ENCODE data around the gene SENP5. TPM values are rescaled to one million over a fixed set of nuclear protein-coding genes. Genes with fewer than 3 reads are reported as not detected.

Gene SENP5
- total RNA-seq, 1 experiment from 2014 or later: 18.8 TPM

DNA sequence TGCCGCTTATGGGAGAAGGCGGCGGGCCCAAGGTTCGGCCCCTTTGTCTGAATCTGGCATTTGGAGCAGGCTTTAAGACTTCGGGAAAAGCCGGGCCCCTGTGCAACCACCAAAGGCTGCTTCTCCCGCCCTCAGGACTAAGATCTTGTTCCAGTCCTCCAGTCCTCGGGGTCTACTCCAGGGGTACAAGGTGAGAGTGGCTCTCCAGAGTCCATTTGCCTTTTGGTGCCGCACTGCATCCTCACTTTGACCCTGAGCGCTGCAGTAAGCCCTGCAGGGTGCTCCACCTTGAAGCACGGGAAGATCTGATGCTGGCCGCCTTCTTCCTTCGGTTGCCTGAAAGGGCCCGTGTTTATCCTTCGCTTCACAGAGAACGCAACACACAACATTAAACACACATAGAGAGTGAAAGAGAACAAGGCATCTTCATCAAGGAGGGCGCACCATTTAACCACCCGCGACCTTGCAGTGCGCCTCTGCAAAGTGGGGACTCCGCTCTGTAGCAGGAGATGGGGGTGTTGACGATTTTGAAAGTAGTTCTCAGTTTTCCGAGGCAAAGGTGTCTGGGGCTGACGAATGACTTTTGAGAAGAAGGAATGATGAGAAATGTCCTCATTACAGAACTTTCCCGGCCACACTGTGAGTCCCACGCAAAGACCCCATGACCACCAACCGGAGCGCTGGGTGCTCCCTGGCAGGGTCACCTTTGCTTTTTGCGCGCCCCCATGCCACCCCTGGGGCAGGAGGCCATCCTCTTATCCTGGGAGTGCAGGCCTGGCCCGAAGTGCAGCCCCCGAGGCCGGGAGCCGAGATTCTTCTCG lies 99.9 kb downstream of the SENP5 start:
- DNase-seq (ENCODE audit: low spot score): no peak

DNA sequence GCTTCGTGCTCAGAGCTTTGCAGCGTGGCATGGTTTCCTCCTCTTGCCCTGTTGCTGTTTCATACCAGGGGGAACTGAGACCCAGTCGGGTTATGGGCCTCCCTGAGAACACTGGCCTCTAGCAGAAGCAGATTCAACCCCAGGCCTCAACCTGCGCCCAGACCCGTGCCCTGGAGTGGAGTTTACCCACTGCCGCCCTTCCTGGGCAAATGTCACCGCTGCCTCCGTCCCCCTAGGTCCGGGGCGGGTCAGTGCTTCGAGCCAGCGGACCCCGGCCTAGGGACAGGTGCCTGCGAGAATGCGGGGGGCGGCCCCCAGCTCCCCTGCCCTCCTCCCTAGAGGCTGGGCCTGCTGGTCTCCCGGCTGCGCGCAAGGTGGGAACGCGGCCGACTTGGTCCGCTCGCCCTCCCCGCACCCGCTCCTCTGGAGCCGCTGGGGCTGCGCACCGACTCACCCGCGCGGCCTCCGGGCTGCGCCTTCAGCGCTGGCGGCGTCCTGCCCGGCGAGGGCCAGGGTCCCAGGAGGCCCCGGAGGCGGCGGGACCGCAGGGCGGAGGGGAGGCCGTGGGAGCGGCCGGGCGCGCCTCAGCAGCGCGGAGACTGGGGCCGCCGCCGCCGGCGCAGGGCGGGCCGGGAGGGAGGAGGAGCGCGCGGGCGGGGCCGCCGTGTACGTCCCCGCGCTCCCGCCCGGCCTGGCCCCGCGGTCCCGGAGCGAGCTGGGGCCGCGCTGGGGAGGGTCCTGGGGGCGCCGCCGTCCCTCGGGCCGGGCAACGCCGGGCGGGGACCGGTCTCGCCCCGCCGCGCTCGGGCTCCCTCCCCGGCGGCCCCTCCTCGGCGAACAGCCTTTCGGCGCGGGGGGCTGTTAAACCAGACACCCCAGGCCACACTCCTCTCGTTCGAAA lies 100.8 kb downstream of the SENP5 start, which contains the start of gene PIGZ:
PIGZ (minus strand) TSS at position 601 of the 901 bp plus-strand sequence. CDS start 16,802 bp downstream, outside the sequence.
- DNase-seq (ENCODE audit: low spot score): peak; percentile 45

DNA sequence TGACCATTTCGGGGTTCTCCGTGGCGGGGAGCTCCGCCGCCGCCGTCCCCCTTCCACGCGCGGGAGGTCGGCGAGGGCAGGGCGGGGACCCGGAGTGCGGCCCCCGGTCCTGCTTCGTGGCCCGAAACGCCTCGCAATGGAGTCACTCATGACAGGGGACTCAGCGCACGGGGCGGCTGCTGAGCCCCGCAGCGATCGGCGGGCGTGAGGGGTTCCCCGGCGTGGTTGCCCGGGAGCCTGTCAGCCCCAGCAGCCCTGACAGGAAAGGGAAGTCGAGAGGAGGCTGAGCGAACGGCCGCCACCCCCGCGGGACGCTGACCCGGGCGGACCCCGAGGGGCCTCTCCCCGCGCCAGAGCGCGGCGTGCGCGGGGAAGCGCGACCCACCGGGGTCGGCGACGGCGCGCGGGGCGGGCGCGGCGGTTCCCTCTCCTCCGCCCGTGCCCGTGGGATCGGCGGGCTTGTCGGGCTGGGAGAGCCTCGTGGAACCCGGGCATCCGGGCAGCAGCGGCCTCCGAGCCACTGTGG lies 101.5 kb downstream of the SENP5 start:
- peak; percentile 42 for DNase-seq (ENCODE audit: low spot score)

DNA sequence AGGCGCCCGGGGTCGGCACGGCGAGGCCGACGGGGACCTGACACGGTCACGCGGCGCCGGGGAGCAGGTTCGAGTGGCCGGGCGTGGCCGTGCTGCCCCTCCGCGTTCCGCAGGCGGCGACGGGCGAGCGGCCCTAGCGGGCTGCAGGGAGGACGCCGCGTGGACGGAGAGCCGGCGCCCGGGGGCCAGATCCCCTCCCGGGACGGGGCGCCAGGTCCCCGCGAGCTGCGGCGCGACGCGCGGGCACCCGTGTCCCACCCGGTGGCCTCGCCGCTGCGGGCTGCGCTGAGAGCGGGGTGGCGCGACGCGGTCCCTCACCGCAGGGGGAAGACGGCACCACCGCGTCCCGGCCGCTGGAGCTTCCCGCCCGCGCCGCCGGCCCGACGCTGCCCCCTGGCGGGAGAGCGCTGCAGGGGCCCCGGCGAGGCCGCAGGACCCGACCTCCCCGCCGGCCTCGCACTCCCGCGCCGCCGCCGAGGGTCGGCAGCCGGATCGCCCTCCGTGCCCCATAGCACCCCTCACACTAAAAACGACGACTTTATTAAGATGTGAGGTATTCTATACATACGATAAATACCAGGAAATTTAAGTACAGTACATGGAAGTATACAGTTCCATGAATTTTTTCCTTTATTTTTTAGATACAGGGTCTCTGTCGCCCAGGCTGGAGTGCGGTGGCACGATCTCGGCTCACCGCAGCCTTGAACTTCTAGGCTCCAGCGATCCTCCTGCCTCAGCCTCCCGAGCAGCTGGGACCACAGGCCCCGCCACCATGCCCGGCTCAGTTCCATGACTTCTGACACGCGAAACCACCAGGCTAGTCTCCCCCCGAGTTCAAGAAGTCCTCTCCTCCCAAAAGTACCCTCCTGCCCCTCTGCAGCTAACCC lies 102.2 kb downstream of the SENP5 start:
- peak; percentile 64 for DNase-seq (ENCODE audit: low spot score)

DNA sequence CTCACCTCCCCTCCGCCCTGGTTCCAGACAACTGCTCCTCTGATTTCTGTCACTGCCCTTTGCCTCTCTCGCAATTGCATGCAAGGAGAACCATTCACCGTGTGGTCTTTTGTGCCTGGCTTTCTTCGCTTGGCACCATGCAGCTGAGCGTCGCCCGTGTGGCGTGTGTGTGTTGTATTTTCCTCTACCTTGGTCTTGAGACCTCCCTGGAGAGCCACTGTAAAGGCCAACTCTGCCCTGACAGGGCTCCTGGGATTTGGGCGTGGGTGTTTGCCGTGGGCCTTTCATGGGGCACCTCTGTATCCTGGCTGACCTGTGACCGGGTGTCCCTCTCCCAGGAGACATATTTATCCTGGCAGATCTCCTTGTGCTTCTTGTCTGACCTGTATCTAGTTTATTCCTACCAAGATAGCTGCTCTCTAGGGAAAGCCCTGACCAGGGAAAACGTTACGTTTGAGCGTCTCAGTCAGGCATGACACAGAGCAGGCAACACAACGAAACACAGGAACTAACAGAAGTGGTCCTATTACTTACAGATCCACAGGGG lies 102.9 kb downstream of the SENP5 start:
- no peak for DNase-seq (ENCODE audit: low spot score)

DNA sequence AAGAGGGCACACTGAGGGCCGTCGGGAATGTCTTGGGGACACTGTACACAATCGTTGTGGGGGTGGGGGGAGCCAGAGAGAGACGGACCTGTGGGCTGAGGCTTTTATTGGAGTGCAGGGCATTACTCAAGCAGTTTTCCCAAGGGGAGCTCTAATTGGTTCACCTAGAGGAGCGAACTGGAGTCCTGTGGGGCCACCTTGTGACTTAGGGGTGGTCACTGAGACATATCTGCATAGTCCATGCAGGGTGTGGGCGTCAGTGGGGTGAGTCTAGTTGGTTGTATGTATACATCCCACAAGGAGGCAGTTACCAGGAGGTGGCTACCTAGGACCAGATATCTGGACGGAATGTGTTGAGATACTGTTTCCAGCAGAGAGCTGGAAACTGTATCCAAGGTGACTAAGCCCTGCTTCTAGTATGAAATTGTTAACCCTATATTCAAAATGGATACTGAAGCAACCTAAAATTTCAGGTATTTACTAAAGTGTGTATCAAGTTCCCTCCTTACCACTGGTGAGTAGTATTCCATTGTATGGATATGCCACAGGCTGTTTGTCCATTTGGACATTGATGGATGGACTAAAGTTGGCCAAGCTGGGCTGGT lies 103.5 kb downstream of the SENP5 start:
- DNase-seq (ENCODE audit: low spot score): no peak

DNA sequence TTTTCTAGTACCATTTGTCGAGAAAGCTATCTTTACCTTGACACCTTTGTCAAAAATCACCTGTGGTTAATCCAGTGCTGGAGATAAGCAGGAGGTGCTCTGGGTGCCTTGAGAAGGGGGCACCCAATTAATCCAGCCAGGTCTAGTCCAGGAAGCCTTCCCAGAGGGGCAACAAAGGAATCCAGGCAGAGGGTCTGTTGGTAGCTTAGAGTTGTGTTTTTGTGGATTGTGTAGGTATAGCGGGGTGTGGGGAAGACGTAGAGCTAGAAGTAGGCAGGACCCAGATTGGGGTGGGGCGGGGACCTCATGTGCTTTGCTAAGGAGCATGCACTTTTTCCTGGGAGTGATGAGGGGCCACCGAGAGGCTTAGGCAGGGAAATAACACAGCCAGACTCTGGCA lies 106.9 kb downstream of the SENP5 start:
- DNase-seq (ENCODE audit: low spot score): no peak

DNA sequence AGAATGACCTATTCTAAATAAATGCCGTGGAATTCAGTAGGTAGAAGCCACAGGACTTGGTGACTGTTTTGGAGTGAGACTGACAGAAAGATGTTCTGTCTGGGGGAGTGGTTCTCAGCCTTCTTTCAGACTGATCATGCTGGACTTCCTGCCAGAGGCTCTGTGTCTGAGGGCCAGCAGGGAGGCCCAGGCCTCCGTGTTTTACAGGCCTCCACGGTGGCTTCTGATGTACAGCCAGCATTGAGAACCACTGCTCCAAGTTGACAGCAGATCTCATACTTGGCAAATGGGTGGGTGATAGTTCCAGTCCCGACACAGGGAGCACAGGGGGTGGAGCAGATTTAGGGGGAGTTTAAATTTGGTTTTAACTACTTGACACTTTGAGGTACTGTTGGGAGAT lies 107.6 kb downstream of the SENP5 start:
- DNase-seq (ENCODE audit: low spot score): no peak

DNA sequence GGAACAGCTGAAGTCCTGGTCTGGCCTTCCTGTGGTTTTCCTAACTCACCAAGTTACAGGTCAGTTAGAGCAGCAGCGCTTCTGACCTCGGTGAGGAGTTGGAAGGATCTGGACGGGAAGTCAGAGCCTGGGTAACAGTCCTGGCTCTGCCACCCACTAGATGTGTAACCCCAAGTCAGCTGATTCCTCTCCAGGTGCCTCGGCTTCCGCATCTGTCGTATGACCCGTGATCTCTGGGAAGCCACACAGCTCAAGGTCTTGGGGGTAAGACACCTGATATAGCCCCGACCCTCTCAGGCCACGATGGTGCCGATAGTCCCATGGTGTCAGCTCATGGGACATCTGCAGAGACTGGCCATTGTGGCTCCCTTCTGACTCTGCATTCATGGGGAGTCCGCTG lies 109.2 kb downstream of the SENP5 start:
- no peak for DNase-seq (ENCODE audit: low spot score)

DNA sequence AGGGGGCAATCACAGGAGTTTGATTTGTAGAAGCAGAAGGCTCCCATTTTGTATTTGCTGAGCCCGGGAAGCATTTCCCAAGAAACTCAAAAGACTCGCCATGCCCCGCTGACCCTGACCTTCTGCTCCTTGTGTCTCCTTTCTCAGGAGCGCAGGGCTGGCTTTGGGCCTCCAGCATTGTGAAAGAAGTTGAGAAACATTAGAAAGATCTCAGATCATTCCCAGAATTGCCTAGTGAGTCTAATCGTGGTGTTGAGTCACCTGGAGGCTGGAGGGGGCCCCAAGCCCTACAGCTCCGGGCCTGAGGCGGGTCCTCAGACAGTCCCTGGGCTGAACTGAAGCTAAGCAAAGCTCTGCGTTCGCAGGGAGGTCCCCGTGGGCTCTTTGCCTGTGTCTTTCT lies 111.8 kb downstream of the SENP5 start:
- no peak for DNase-seq (ENCODE audit: low spot score)

DNA sequence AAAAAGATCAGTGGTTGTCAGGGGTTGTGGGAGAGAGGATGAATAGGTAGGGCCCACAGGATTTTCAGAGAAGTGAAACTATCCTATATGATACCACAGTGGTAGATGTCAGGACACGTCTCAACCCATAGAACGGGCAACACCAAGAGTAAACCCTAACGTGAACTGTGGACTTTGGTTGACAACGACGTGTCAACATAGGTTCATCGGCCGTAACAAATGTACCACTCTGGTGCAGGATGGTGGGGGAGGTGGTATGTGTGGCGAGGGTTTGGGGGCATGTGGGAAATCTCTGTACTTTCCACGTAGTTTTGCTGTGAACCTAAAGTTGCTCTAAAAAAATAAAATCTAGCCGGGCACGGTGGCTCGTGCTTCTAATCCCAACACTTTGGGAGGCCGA lies 113.9 kb downstream of the SENP5 start:
- DNase-seq (ENCODE audit: low spot score): no peak

DNA sequence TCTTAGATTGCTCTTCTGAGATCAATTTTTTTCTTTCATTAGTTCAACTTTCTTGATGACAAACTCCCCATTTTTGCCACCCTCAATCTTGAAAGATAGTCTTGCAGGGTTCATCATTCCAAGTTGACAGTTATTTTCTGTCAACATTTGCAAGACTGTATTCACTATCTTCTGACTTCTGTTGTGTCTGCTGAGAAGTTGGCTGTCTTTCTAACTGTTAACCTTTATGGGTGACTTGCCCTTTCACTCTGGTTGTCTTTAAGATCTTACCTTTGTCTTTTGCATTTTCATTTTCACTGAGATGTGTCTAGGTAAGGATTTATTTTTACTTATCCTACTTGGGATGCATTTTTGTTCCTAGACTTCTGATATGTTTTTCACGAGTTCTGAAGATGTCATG lies 115.5 kb downstream of the SENP5 start:
- DNase-seq (ENCODE audit: low spot score): no peak

Other genes with a start within 250 kb of the SENP5 start
- not detected in 2 replicates for gene NRROS, start 228.2 kb upstream of the SENP5 start, total RNA-seq (2014; rRNA removed; shearing (Covaris generic))
- gene CEP19, start 155.7 kb upstream of the SENP5 start, total RNA-seq (2014; rRNA removed; shearing (Covaris generic)): 0.15 and 0.52 TPM in 2 replicates
- gene PIGX, start 155.5 kb upstream of the SENP5 start, total RNA-seq (2014; rRNA removed; shearing (Covaris generic)): 16.7 and 19.7 TPM in 2 replicates
- 26.8 and 29.5 TPM in 2 replicates for gene PAK2, start 128.1 kb upstream of the SENP5 start, total RNA-seq (2014; rRNA removed; shearing (Covaris generic))
- gene NCBP2, start 74.6 kb downstream of the SENP5 start, total RNA-seq (2014; rRNA removed; shearing (Covaris generic)): 46.7 and 67.1 TPM in 2 replicates
- gene PIGZ, start 100.9 kb downstream of the SENP5 start, total RNA-seq (2014; rRNA removed; shearing (Covaris generic)): 7.3 and 10.1 TPM in 2 replicates
- gene MELTF, start 161.9 kb downstream of the SENP5 start, total RNA-seq (2014; rRNA removed; shearing (Covaris generic)): 4.1 and 15.3 TPM in 2 replicates

All from HT-29 (cell line).